Breast epithelium (tissue), 4 donors: ENCODE data around the gene VSIG4. TPM values are rescaled to one million over a fixed set of nuclear protein-coding genes. Genes with fewer than 3 reads are reported as not detected.

Experiments
- DNase-seq, 2 donors: peaks; one replicate each; pipeline ENCODE4 v3.0.0-alpha.2; 2019; ENCODE audit warnings: low spot score in 2 of 2
- H3K27ac ChIP-seq, 2 donors: fragments of 200-600 bp; sonication (generic) in 1 of 2; one replicate each; pipeline ENCODE4 v1.5.1; 2016 to 2019; ENCODE audit warnings: mild to moderate bottlenecking in 1 of 2
- H3K27me3 ChIP-seq, 2 donors: fragments of 200-600 bp; sonication (generic) in 1 of 2; one replicate each; pipeline versions ENCODE4 v1.5.1 to v1.6.0; 2017 to 2019; ENCODE audit warnings: control low read depth in 1 of 2, mild to moderate bottlenecking in 1 of 2
- H3K36me3 ChIP-seq: fragments of 200-600 bp; one replicate; pipeline ENCODE4 v1.5.1; 2019
- H3K4me1 ChIP-seq, 2 donors: fragments of 200-600 bp; sonication (generic); one replicate each; pipeline ENCODE4 v1.5.1; 2016 to 2019; ENCODE audit warnings: control low read depth in 1 of 2
- H3K4me3 ChIP-seq, 3 donors: fragments of 200-600 bp; sonication (generic); 1 replicate in 2 of 3; 2 replicates in 1 of 3; pipeline ENCODE4 v1.5.1; 2016 to 2019; ENCODE audit warnings: mild to moderate bottlenecking in 3 of 3, moderate library complexity in 2 of 3
- H3K9me3 ChIP-seq, 2 donors: fragments of 200-600 bp; sonication (generic) in 1 of 2; one replicate each; pipeline ENCODE4 v1.5.1; 2016 to 2019; ENCODE audit warnings: control low read depth in 1 of 2
- POLR2A ChIP-seq: fragments of 450-650 bp; IDR thresholded peaks from one replicate; pipeline ENCODE4 v1.6.1; 2016; ENCODE audit warnings: antibody characterized with exemption, mild to moderate bottlenecking, moderate library complexity
- POLR2AphosphoS5 ChIP-seq, 3 donors: sonication (generic); formaldehyde crosslinking; IDR thresholded peaks; one replicate each; pipeline ENCODE4 v1.6.1; 2017; ENCODE audit warnings: antibody characterized with exemption in 3 of 3
- intact Hi-C: fragments of 100-400 bp; cut with DNase I; formaldehyde crosslinking; loops from one replicate; pipeline ENCODE4 v1.15.1; 2023; ENCODE audit warnings: low total_unique reads
- total RNA-seq, 3 donors: library from RNA; depleted of rRNA; stranded (reverse); fragments of >200 nt; gene quantifications; one replicate each; pipeline ENCODE4 v1.1.0, GENCODE V29; 2016
- TF ChIP-seq, protein P1 (sequence below), 3 donors: fragments of 450-650 bp; IDR thresholded peaks; one replicate each; pipeline ENCODE4 v1.5.1; 2016 to 2017; ENCODE audit warnings: antibody characterized with exemption in 3 of 3, mild to moderate bottlenecking in 3 of 3, moderate library complexity in 3 of 3

Gene VSIG4
- total RNA-seq, 3 donors from 2014 or later = 63.3 to 512 (median 90.0) TPM

DNA sequence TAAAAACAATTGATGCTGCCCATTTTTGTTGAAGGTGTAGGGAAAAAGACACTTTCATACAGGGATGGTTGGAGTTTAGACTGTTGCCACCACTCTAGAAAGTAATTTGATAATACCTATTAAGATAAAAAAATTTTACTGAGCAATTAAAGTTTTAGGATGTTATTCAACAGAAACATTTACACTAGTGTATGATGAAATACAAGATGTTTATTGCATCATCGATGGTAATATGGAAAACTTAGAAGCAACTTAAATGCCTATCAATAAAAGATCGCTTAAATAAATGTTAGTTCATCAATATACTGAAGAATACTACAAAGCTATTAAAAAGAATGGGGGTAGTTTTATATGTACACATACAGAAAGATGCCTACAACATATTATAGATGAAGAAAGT is 9.2 kb upstream of the VSIG4 start:
- no peaks in the 10 kb centered on the region for H3K9me3 ChIP-seq
- no peaks in the 10 kb centered on the region for H3K36me3 ChIP-seq
- H3K4me3 ChIP-seq = no peak overlapping the region
- intact Hi-C loops = no loop called here
- H3K27ac ChIP-seq = no peak overlapping the region
- no peak for DNase-seq
- TF ChIP-seq POLR2AphosphoS5 (IDR thresholded peaks at IDR 0.05) (no peak), POLR2A (no peak)
- TF ChIP-seq, protein P1, sequence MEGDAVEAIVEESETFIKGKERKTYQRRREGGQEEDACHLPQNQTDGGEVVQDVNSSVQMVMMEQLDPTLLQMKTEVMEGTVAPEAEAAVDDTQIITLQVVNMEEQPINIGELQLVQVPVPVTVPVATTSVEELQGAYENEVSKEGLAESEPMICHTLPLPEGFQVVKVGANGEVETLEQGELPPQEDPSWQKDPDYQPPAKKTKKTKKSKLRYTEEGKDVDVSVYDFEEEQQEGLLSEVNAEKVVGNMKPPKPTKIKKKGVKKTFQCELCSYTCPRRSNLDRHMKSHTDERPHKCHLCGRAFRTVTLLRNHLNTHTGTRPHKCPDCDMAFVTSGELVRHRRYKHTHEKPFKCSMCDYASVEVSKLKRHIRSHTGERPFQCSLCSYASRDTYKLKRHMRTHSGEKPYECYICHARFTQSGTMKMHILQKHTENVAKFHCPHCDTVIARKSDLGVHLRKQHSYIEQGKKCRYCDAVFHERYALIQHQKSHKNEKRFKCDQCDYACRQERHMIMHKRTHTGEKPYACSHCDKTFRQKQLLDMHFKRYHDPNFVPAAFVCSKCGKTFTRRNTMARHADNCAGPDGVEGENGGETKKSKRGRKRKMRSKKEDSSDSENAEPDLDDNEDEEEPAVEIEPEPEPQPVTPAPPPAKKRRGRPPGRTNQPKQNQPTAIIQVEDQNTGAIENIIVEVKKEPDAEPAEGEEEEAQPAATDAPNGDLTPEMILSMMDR (IDR thresholded peaks at IDR 0.05) = no peak
- peaks cover 0 to 24% of the 10 kb centered on the region in 2 donors for H3K27me3 ChIP-seq
- no peaks in the 10 kb centered on the region for H3K4me1 ChIP-seq

DNA sequence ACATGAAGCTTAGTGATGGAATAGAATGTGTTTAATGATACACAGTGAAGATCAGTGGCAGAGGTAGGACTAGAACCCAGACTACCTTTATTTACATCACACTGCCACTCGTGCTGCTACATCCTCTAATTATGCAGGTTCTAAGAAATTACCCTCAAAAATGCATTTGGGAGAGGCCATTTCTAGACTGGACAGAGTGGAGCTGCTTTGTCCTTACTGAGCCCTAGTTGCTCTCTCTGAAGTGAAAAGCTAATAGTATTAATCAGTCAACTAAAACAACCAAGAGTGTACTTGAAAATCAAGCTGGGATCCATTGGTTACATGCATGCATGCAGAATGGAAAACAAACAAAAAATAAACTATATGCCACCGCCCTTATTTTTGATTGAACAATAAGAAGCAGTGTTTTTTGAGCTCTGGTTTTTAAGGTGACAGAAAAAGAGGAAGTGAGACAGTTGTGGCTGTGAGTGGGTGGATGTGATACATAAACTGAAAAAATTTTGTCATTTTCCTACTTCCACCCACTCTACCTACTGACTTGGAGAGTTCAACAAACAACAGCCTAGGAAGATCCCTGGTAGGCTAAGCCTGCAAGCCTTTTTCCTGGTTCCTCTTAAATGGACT is 6.8 kb upstream of the VSIG4 start:
- DNase-seq = no peak
- TF ChIP-seq POLR2AphosphoS5 (IDR thresholded peaks at IDR 0.05) = no peak
- no peak for TF ChIP-seq POLR2A
- TF ChIP-seq, protein P1 (IDR thresholded peaks at IDR 0.05) = no peak
- H3K4me1 ChIP-seq = no peaks in the 10 kb centered on the region
- H3K9me3 ChIP-seq = no peaks in the 10 kb centered on the region
- intact Hi-C loops = no loop called here
- no peaks in the 10 kb centered on the region for H3K36me3 ChIP-seq
- H3K27me3 ChIP-seq = peaks cover 0 to 21% of the 10 kb centered on the region in 2 donors
- no peak overlapping the region for H3K4me3 ChIP-seq
- no peak overlapping the region for H3K27ac ChIP-seq

DNA sequence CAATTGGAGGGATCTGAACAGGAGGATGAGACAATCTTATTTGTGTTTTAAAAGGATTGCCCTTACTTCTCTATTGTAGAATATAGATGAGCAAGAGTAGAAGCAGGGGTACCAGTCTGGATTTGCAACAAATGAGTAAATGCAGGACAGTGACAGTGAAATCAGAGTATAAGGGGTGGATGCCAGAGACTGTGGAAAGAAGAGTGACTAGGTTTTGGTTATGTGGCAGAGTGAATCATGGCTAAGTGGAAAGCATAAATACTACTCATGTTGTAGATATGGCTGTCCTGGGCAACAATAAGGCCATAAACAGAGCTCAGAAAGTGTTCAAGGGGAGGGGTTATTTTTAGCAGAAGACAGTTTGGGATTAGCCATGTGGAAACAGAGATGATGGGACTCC is 6.0 kb upstream of the VSIG4 start:
- intact Hi-C loops = no loop called here
- Histone ChIP-seq H3K4me1 (no peaks in the 10 kb centered on the region), H3K4me3 (no peak overlapping the region), H3K27me3 (peaks cover 0 to 24% of the 10 kb centered on the region in 2 donors), H3K36me3 (no peaks in the 10 kb centered on the region), H3K27ac (no peak overlapping the region), H3K9me3 (no peaks in the 10 kb centered on the region)
- TF ChIP-seq, protein P1 (IDR thresholded peaks at IDR 0.05) = no peak
- TF ChIP-seq POLR2A (no peak), POLR2AphosphoS5 (IDR thresholded peaks at IDR 0.05) (no peak)
- no peak for DNase-seq

GRCh38 chrX:66043584-66043983 is 3.7 kb upstream of the VSIG4 start:
- intact Hi-C loops = no loop called here
- DNase-seq = no peak
- H3K4me3 ChIP-seq = no peak overlapping the region
- H3K4me1 ChIP-seq = no peaks in the 10 kb centered on the region
- H3K9me3 ChIP-seq = no peaks in the 10 kb centered on the region
- no peak for TF ChIP-seq POLR2AphosphoS5 (IDR thresholded peaks at IDR 0.05)
- TF ChIP-seq, protein P1 (IDR thresholded peaks at IDR 0.05) = no peak
- TF ChIP-seq POLR2A = no peak
- H3K27me3 ChIP-seq = peaks cover 0 to 36% of the 10 kb centered on the region in 2 donors
- H3K27ac ChIP-seq = no peak overlapping the region
- H3K36me3 ChIP-seq = no peaks in the 10 kb centered on the region

GRCh38 chrX:66042307-66043077 is 2.6 kb upstream of the VSIG4 start:
- TF ChIP-seq, protein P1 (IDR thresholded peaks at IDR 0.05) = no peak
- TF ChIP-seq POLR2A (no peak), POLR2AphosphoS5 (IDR thresholded peaks at IDR 0.05) (no peak)
- no peak overlapping the region for H3K27ac ChIP-seq
- no peaks in the 10 kb centered on the region for H3K9me3 ChIP-seq
- H3K4me1 ChIP-seq = no peaks in the 10 kb centered on the region
- H3K4me3 ChIP-seq = no peak overlapping the region
- intact Hi-C loops = no loop called here
- no peaks in the 10 kb centered on the region for H3K36me3 ChIP-seq
- DNase-seq = no peak
- peaks cover 0 to 36% of the 10 kb centered on the region in 2 donors for H3K27me3 ChIP-seq
